Measurements from ENCODE around the gene ZHX3.

DNA sequence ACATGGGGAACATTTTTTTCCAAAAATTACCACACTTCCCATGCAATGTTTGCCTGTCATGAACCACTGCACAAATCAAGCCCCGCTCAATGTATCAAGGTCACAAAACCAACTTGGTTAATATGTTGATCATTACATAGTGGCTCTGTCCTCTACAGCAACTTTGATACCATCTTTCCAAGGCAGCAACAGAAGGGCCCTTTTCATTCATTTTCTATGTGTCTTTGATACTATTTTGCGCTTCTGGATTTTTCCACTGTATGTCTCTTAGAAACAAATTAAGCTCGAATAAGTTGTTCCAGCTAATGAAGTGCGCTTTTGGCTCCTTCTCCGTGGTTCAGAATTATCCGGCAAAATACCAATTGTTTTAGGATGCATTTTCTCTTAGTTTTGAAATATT is 1.5 kb downstream of the ZHX3 start:
- TF ChIP-seq, protein P1, sequence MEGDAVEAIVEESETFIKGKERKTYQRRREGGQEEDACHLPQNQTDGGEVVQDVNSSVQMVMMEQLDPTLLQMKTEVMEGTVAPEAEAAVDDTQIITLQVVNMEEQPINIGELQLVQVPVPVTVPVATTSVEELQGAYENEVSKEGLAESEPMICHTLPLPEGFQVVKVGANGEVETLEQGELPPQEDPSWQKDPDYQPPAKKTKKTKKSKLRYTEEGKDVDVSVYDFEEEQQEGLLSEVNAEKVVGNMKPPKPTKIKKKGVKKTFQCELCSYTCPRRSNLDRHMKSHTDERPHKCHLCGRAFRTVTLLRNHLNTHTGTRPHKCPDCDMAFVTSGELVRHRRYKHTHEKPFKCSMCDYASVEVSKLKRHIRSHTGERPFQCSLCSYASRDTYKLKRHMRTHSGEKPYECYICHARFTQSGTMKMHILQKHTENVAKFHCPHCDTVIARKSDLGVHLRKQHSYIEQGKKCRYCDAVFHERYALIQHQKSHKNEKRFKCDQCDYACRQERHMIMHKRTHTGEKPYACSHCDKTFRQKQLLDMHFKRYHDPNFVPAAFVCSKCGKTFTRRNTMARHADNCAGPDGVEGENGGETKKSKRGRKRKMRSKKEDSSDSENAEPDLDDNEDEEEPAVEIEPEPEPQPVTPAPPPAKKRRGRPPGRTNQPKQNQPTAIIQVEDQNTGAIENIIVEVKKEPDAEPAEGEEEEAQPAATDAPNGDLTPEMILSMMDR (conservative IDR thresholded peaks at IDR 0.05 in 1 of 2, IDR thresholded peaks at IDR 0.05 in 1 of 2; ENCODE audit: low read depth in 1 of 2, low read length in 2 of 2) = no peak
- no peak for TF ChIP-seq EZH2 (IDR thresholded peaks at IDR 0.05; ENCODE audit: low read length, missing control alignments)
